Measurements from ENCODE around the gene TPM2. TPM values are rescaled to one million over a fixed set of nuclear protein-coding genes. Genes with fewer than 3 reads are reported as not detected.

TPM2 gene
- total and polyA plus RNA-seq, 4 experiments from 2014 or later: 0.79 to 79.6 (median 72.6) TPM; not detected in 1

DNA sequence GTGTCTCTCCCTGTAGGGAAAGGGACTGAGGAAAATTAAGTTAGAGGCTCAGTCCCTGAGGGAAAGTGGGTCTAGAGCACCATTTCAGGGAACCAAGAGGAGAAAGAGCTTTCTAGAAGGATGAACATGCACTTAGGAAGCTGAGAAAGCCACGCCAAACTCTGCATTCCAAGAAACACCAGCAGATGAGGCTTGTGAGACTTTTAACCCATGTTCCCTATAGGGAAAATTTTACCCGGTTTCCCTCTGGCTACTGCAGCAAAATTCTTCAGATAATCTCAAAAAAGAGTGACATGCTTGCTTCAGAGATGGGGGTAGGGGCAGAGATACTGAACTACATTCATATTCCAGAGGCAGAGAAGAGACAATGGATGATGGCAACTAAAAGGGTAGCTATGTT lies 33.7 kb upstream of the TPM2 start:
- Histone ChIP-seq H3K27me3 (ENCODE audit: insufficient read depth, low read length) (no peaks in the 10 kb centered on the region), H3K27ac (ENCODE audit: low read depth, low read length) (no peak overlapping the region), H3K4me1 (ENCODE audit: insufficient read depth, low read length) (peaks cover 20% of the 10 kb centered on the region), H3K9me3 (ENCODE audit: control insufficient read depth in 1 of 2, low read length in 2 of 2) (no peaks in the 10 kb centered on the region), H3K4me3 (ENCODE audit: low read length in 2 of 2) (no peak overlapping the region), H3K36me3 (ENCODE audit: insufficient read depth, low read length) (peaks cover 89% of the 10 kb centered on the region)
- POLR2A ChIA-PET (ENCODE audit: partially characterized antibody): interaction anchor here (1.1 kb wide), 1 partner anchor 9 kb away, joined by 3 read pairs; no protein-coding TSS in a partner anchor
- H3K4me1 Mint-ChIP-seq: peaks cover 3 to 15% (median 8%) of the 10 kb centered on the region in 4 donors
- peak overlapping the region in 1 of 7 donors; percentile 85 for H3K27ac Mint-ChIP-seq
- CTCF ChIA-PET (ENCODE audit: partially characterized antibody): interaction anchor here (0.8 to 1.6 kb wide), 3 partner anchors 27 to 76 kb away, joined by 3 to 6 read pairs (median 3); partner anchors contain the start of gene ARHGEF39
- H3K9me3 Mint-ChIP-seq: no peaks in the 10 kb centered on the region
- H3K4me3 Mint-ChIP-seq: no peak overlapping the region
- no peak for DNase-seq
- intact Hi-C loops (cut with micrococcal nuclease): no loop called here
- no peaks in the 10 kb centered on the region for H3K27me3 Mint-ChIP-seq
- peaks cover 56 to 75% of the 10 kb centered on the region in 2 donors for H3K36me3 Mint-ChIP-seq

DNA sequence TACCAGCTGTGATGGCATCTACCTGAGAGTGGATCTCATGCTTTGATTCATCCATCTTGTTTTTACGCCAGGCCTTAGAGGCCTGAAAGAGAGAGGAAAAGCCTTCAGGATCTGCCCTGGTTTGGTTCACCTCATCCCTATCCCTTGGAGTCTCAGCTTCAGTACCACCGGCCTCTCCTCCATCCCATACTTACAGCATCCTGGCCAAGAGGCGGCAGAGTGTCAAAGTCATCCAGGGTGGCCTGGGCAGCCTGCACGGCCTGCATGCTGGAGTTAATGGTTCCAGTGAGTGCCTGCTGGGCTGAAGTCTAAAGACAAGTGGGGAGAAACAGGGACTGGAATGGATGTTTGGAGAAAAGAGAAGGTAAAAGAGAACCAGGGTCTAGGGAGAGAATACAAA lies 29.8 kb upstream of the TPM2 start:
- CTCF ChIA-PET (ENCODE audit: partially characterized antibody): interaction anchor here (1.0 to 8.4 kb wide), 3 partner anchors 23 to 37 kb away, joined by 3 to 76 read pairs (median 3); partner anchors contain the start of genes GBA2 and RGP1
- H3K9me3 Mint-ChIP-seq: no peaks in the 10 kb centered on the region
- H3K4me1 ChIP-seq (ENCODE audit: insufficient read depth, low read length): no peaks in the 10 kb centered on the region

DNA sequence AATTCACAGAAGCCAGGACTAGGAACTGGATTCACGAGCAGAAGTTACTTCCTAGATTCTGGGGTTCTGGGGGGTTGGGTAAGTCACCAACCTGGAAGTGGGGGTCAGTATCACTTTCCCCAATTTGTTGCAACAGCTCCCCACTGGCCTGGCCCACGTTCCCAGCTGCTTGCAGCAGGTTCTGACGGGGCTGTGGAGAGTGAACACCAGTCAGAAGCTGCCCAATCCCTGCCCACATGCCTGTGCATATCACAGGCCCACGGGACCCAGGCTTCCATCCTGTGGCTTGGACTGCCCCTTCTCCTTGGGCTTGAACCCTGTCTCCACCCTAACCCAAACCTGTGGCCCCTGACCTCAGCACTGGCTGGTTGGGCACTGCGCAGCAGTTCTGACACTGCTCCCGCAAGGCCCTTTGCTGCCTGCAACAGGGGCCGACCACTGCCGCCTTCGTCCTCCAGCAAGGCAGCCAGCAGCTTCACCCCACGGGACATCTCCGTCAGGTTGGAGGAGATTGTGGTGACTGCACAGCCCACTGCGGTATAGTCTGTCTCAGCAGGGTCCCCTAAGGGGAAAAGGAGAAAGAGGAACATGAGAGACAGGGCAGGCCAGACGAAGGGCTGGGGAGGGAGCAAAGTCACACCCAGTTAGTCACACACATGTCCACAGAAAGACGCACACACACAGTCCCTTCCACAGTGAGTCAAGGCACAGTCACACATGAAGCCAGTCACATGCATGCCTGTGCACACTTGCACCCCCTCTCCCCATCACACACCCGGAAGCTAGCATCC lies 29.2 kb upstream of the TPM2 start:
- POLR2A ChIA-PET (ENCODE audit: partially characterized antibody): interaction anchor here (1.0 to 1.6 kb wide), 2 partner anchors 14 to 103 kb away, joined by 3 to 4 read pairs; partner anchors contain the start of gene CREB3
- Histone ChIP-seq H3K36me3 (ENCODE audit: insufficient read depth, low read length) (peaks cover 95% of the 10 kb centered on the region), H3K27ac (ENCODE audit: low read depth, low read length) (no peak overlapping the region), H3K4me1 (ENCODE audit: insufficient read depth, low read length) (no peaks in the 10 kb centered on the region), H3K27me3 (ENCODE audit: insufficient read depth, low read length) (no peaks in the 10 kb centered on the region), H3K9me3 (ENCODE audit: control insufficient read depth in 1 of 2, low read length in 2 of 2) (no peaks in the 10 kb centered on the region), H3K4me3 (ENCODE audit: low read length in 2 of 2) (no peak overlapping the region)
- no peak overlapping the region for H3K4me3 Mint-ChIP-seq
- H3K4me1 Mint-ChIP-seq: peaks cover 0 to 9% (median 2%) of the 10 kb centered on the region in 4 donors
- H3K27me3 Mint-ChIP-seq: no peaks in the 10 kb centered on the region
- DNase-seq: no peak
- CTCF ChIA-PET (ENCODE audit: partially characterized antibody): interaction anchor here (1.2 to 8.4 kb wide), 3 partner anchors 23 to 61 kb away, joined by 3 to 76 read pairs (median 4); partner anchors contain the start of genes CCDC107, GBA2, RGP1 and RMRP
- peak overlapping the region in 3 of 7 donors; percentile 44 to 76 (median 48) for H3K27ac Mint-ChIP-seq
- peaks cover 81 to 93% of the 10 kb centered on the region in 2 donors for H3K36me3 Mint-ChIP-seq
- H3K9me3 Mint-ChIP-seq: no peaks in the 10 kb centered on the region
- intact Hi-C loops (cut with micrococcal nuclease): no loop called here

More for the DNA sequence above, 29.8 kb upstream of the TPM2 start:
- POLR2A ChIA-PET (ENCODE audit: partially characterized antibody): interaction anchor here (1.0 to 1.6 kb wide), 2 partner anchors 13 to 103 kb away, joined by 3 to 4 read pairs; partner anchors contain the start of gene CREB3
- Mint-ChIP-seq H3K27me3 (no peaks in the 10 kb centered on the region), H3K4me1 (peaks cover 0 to 9% (median 2%) of the 10 kb centered on the region in 4 donors), H3K4me3 (no peak overlapping the region), H3K36me3 (peaks cover 80 to 93% of the 10 kb centered on the region in 2 donors), H3K27ac (peak overlapping the region in 5 of 7 donors; percentile 44 to 76 (median 56))
- Histone ChIP-seq H3K27ac (ENCODE audit: low read depth, low read length) (no peak overlapping the region), H3K27me3 (ENCODE audit: insufficient read depth, low read length) (no peaks in the 10 kb centered on the region), H3K9me3 (ENCODE audit: control insufficient read depth in 1 of 2, low read length in 2 of 2) (no peaks in the 10 kb centered on the region), H3K36me3 (ENCODE audit: insufficient read depth, low read length) (peaks cover 95% of the 10 kb centered on the region), H3K4me3 (ENCODE audit: low read length in 2 of 2) (no peak overlapping the region)
- DNase-seq: no peak
- intact Hi-C loops (cut with micrococcal nuclease): no loop called here

DNA sequence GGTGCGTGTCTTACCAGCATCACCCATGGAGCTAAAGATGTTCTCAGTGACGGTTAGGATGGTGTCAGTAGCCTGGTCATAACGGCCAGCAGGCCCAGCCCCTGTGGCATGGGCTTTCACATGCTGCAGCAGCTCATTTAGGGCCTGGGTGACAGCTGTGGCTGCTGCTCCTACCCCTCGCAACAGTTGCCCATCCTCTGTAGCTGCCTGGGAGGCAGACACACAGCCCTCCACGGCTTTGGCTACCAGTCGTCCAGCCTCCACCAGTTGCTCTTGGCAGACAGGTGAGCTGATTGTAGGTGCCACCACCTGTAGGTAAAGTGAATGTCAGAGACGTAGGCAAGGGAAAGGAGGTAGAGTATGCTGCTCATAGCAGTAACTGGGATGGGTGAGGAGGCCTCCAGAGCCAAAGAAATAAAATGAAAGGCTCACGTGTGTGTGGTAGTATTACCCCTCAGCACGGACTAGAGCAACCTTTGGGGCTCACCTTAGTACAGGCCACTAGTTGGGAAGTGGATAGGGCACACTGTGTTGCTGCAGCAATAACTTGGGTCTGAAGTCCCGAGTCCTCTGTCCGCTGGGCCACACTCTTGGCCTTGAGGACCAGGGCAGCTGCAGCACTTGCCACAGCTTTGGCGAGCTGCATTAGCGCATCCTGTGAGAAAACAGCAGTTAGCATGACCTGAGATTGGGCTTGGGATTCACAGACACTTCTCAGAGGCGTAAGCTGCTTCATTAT lies 27.6 kb upstream of the TPM2 start:
- H3K36me3 ChIP-seq (ENCODE audit: insufficient read depth, low read length): peaks cover 96% of the 10 kb centered on the region
- Mint-ChIP-seq H3K4me1 (peaks cover 0 to 9% (median 2%) of the 10 kb centered on the region in 4 donors), H3K4me3 (no peak overlapping the region), H3K27me3 (no peaks in the 10 kb centered on the region), H3K9me3 (no peaks in the 10 kb centered on the region), H3K36me3 (peaks cover 76 to 93% of the 10 kb centered on the region in 2 donors), H3K27ac (peak overlapping the region in 3 of 7 donors; percentile 1 to 57 (median 16))
- H3K4me3 ChIP-seq (ENCODE audit: low read length in 2 of 2): no peak overlapping the region
- intact Hi-C loops (cut with micrococcal nuclease): no loop called here
- H3K27ac ChIP-seq (ENCODE audit: low read depth, low read length): no peak overlapping the region
- no peaks in the 10 kb centered on the region for H3K27me3 ChIP-seq (ENCODE audit: insufficient read depth, low read length)
- no peak for DNase-seq
- ChIA-PET POLR2A (ENCODE audit: partially characterized antibody) (interaction anchor here (0.8 to 1.3 kb wide), 2 partner anchors 11 to 15 kb away, joined by 3 to 6 read pairs; partner anchors contain the start of genes CREB3 and TLN1), CTCF (ENCODE audit: partially characterized antibody) (interaction anchor here (0.7 to 8.4 kb wide), 5 partner anchors 11 to 59 kb away, joined by 3 to 76 read pairs (median 4); partner anchors contain the start of genes CCDC107 and RMRP)
- H3K4me1 ChIP-seq (ENCODE audit: insufficient read depth, low read length): no peaks in the 10 kb centered on the region
- H3K9me3 ChIP-seq (ENCODE audit: control insufficient read depth in 1 of 2, low read length in 2 of 2): no peaks in the 10 kb centered on the region

DNA sequence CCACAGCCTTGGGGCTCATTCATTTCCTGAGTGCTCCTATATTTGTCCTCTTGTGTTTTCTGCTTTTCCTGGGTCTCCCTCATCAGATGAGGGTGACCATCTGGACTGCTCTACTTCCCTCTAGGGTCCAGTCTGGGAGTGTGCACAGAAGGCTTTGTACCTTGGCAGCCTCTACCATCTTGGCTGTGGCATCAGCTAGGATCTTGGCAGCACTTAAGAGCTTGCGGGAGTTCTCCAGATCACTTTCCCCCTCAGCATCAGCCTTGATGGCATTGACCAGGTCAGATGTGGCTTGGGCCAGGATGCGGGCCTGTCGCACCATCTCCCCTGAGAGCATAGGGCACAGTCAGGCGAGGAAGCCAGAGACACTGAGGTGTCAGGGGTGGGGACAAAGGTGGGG lies 26.5 kb upstream of the TPM2 start:
- no peaks in the 10 kb centered on the region for H3K27me3 ChIP-seq (ENCODE audit: insufficient read depth, low read length)
- DNase-seq: no peak
- H3K9me3 ChIP-seq (ENCODE audit: control insufficient read depth in 1 of 2, low read length in 2 of 2): no peaks in the 10 kb centered on the region
- peak overlapping the region in 5 of 7 donors; percentile 15 to 94 (median 52) for H3K27ac Mint-ChIP-seq
- peaks cover 75 to 93% of the 10 kb centered on the region in 2 donors for H3K36me3 Mint-ChIP-seq
- H3K36me3 ChIP-seq (ENCODE audit: insufficient read depth, low read length): peaks cover 94% of the 10 kb centered on the region
- no peaks in the 10 kb centered on the region for H3K9me3 Mint-ChIP-seq
- no peaks in the 10 kb centered on the region for H3K4me1 Mint-ChIP-seq
- H3K4me3 Mint-ChIP-seq: no peak overlapping the region
- H3K27ac ChIP-seq (ENCODE audit: low read depth, low read length): no peak overlapping the region
- no peak overlapping the region for H3K4me3 ChIP-seq (ENCODE audit: low read length in 2 of 2)
- POLR2A ChIA-PET (ENCODE audit: partially characterized antibody): interaction anchor here (0.8 to 1.3 kb wide), 2 partner anchors 12 to 32 kb away, joined by 3 to 6 read pairs; no protein-coding TSS in a partner anchor
- intact Hi-C loops (cut with micrococcal nuclease): no loop called here
- CTCF ChIA-PET (ENCODE audit: partially characterized antibody): interaction anchor here (0.7 to 8.4 kb wide), 6 partner anchors 12 to 166 kb away, joined by 3 to 76 read pairs (median 5); partner anchors contain the start of genes CCDC107 and RMRP
- no peaks in the 10 kb centered on the region for H3K4me1 ChIP-seq (ENCODE audit: insufficient read depth, low read length)
- H3K27me3 Mint-ChIP-seq: no peaks in the 10 kb centered on the region

DNA sequence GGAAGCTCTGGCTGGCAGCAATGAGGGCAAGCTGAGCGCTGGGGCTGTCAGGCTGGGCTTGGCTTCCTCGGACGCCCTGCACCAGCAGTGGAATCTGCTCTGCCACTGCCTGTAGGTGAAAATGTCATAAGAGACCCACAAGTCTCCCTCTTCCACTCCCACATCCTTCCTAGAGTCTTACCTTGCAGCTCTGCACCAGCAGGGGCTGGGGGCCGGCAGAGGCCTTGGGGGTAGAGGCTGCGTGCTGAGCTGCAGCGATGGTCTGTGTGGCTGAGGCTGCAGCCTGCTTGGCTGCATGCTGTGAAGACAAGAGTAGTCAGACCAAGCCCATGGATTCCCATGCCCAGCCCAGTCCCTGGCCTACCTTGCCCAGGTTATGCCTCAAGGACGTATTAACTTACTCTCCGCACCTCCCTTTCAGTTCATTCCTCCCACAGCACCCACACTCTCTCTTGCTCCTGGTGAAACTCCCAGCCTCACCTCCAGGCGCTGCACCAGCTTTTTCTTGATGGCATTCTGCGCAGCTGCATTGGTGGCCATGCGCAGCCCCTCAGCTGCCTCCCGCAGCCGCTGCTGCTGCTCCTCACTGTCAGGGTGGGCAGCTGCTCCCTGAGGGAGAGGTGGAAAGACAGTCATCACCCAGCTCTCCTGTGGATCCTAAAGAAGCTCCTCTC lies 25.0 kb upstream of the TPM2 start:
- Mint-ChIP-seq H3K27ac (peak overlapping the region in 5 of 7 donors; percentile 12 to 80 (median 67)), H3K27me3 (no peaks in the 10 kb centered on the region), H3K36me3 (peaks cover 79 to 92% of the 10 kb centered on the region in 2 donors), H3K4me3 (peak overlapping the region in 1 of 8 donors; percentile 21), H3K9me3 (no peaks in the 10 kb centered on the region), H3K4me1 (peaks cover 0 to 2% (median 0%) of the 10 kb centered on the region in 4 donors)
- no peak for DNase-seq
- no peaks in the 10 kb centered on the region for H3K4me1 ChIP-seq (ENCODE audit: insufficient read depth, low read length)
- H3K27ac ChIP-seq (ENCODE audit: low read depth, low read length): no peak overlapping the region
- peaks cover 89% of the 10 kb centered on the region for H3K36me3 ChIP-seq (ENCODE audit: insufficient read depth, low read length)
- no peaks in the 10 kb centered on the region for H3K9me3 ChIP-seq (ENCODE audit: control insufficient read depth in 1 of 2, low read length in 2 of 2)
- no peaks in the 10 kb centered on the region for H3K27me3 ChIP-seq (ENCODE audit: insufficient read depth, low read length)
- POLR2A ChIA-PET (ENCODE audit: partially characterized antibody): interaction anchor here (0.8 to 3.0 kb wide), 4 partner anchors 8 to 52 kb away, joined by 3 to 11 read pairs (median 4); partner anchors contain the start of genes CREB3 and TLN1
- no peak overlapping the region for H3K4me3 ChIP-seq (ENCODE audit: low read length in 2 of 2)
- intact Hi-C loops (cut with micrococcal nuclease): no loop called here
- CTCF ChIA-PET (ENCODE audit: partially characterized antibody): interaction anchor here (0.7 to 8.4 kb wide), 4 partner anchors 13 to 168 kb away, joined by 3 to 76 read pairs (median 4); no protein-coding TSS in a partner anchor
